PC-9 (cell line): ENCODE measurements around the gene CAPZB.

Source experiments
- EZH2 ChIP-seq: fragments of 200-600 bp; sonication (generic); IDR thresholded peaks from 2 replicates; pipeline ENCODE4 v1.8.0; 2017; ENCODE audit warnings: antibody characterized with exemption, low read depth
- TF ChIP-seq, protein P1 (sequence below): fragments of 200-600 bp; sonication (generic); conservative IDR thresholded peaks from 2 replicates; pipeline ENCODE4 v1.6.1; 2017; ENCODE audit warnings: mixed run types, antibody characterized with exemption, mild to moderate bottlenecking, moderate library complexity

DNA sequence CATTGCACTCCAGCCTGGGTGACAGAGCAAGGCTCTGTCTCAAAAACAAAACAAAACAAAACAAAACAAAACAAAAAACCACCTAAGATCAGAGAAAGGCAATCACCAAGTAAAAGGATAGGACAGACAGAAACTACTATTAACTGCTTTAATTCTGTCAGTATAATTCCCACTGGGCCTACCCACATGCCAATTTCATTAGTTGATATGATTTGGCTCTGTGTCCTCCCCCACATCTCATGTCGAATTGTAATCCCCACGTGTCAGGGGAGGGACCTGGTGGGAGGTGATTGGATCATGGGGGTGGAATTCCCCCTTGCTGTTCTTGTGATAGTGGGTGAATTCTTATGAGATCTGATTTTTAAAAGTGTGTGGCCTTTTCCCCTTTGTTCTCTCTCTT, 27.2 kb upstream of the CAPZB start:
- TF ChIP-seq, protein P1, sequence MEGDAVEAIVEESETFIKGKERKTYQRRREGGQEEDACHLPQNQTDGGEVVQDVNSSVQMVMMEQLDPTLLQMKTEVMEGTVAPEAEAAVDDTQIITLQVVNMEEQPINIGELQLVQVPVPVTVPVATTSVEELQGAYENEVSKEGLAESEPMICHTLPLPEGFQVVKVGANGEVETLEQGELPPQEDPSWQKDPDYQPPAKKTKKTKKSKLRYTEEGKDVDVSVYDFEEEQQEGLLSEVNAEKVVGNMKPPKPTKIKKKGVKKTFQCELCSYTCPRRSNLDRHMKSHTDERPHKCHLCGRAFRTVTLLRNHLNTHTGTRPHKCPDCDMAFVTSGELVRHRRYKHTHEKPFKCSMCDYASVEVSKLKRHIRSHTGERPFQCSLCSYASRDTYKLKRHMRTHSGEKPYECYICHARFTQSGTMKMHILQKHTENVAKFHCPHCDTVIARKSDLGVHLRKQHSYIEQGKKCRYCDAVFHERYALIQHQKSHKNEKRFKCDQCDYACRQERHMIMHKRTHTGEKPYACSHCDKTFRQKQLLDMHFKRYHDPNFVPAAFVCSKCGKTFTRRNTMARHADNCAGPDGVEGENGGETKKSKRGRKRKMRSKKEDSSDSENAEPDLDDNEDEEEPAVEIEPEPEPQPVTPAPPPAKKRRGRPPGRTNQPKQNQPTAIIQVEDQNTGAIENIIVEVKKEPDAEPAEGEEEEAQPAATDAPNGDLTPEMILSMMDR: no peak
- TF ChIP-seq EZH2: no peak
